Erythroblast (primary cell): ENCODE measurements around the gene OR2F1.

ENCODE experiments used
- GATA1 ChIP-seq: IDR thresholded peaks from 2 replicates; pipeline ENCODE4 v1.6.1; 2011; ENCODE audit warnings: low read depth, mild to moderate bottlenecking, control low read depth, low read length, moderate library complexity
- POLR2A ChIP-seq: IDR thresholded peaks from 2 replicates; pipeline ENCODE4 v1.6.1; 2011; ENCODE audit warnings: mild to moderate bottlenecking, low read length

DNA sequence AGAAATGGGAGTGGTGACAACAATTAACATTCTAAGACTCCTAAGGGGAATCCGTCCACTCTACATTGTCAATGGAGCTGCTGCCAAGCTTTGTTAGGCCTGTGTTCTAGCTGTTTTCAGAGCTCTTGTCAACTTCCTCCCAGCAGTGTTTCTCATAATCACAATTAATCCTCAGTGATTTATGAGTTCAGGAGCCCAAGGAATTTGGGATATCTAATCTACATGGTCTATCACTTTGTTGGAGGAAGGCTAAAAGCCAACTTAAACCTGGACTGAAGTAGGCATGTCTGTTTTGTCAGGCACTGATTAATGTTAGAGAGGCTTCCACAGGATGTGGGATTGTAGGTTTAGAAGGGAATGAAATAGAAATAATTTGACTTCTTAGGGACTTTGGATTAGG lies 29.8 kb upstream of the OR2F1 start:
- no peak for TF ChIP-seq POLR2A
- no peak for TF ChIP-seq GATA1
